ENCODE results near the gene PLPPR1.

The PLPPR1 gene

GRCh38 chr9:101131326-101131725 lies 102.8 kb downstream of the PLPPR1 start:
- no peak for TF ChIP-seq CTCF (conservative IDR thresholded peaks at IDR 0.05; ENCODE audit: low read depth, low read length)
- DNase-seq (ENCODE audit: low read depth), result no peak
- no peak overlapping the region for H3K4me3 ChIP-seq (ENCODE audit: low read length)

DNA sequence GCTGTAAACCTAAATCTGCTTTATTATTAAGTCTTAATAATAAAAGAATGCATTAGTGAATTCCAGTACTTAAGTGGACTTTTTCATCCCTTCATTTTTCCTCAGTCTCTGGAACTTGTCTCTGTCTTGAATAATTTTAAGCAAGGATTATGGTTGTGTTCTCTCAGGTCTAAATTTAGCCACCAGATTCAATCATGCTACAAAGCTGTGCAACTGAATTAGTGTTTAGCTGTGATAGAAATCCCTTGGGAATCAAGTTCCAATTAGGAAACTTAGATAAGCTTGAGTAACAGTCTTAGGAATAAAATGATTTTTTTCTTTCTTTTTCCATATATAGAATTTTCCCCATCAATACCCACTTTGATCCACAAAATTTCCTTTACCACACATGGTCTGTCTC lies 104.3 kb downstream of the PLPPR1 start:
- TF ChIP-seq CTCF (conservative IDR thresholded peaks at IDR 0.05; ENCODE audit: low read depth, low read length), result no peak
- DNase-seq (ENCODE audit: low read depth), result no peak
- H3K4me3 ChIP-seq (ENCODE audit: low read length), result no peak overlapping the region

GRCh38 chr9:101138509-101138908 lies 110.0 kb downstream of the PLPPR1 start:
- TF ChIP-seq CTCF (conservative IDR thresholded peaks at IDR 0.05; ENCODE audit: low read depth, low read length), result no peak
- no peak overlapping the region for H3K4me3 ChIP-seq (ENCODE audit: low read length)

GRCh38 chr9:101139082-101139481 lies 110.6 kb downstream of the PLPPR1 start:
- no peak overlapping the region for H3K4me3 ChIP-seq (ENCODE audit: low read length)
- no peak for DNase-seq (ENCODE audit: low read depth)
- TF ChIP-seq CTCF (conservative IDR thresholded peaks at IDR 0.05; ENCODE audit: low read depth, low read length), result no peak

More at GRCh38 chr9:101138509-101138908, 110.0 kb downstream of the PLPPR1 start:
- DNase-seq (ENCODE audit: low read depth), result no peak

- TF ChIP-seq CTCF (conservative IDR thresholded peaks at IDR 0.05; ENCODE audit: low read depth, low read length), result no peak
- DNase-seq (ENCODE audit: low read depth), result no peak
- H3K4me3 ChIP-seq (ENCODE audit: low read length), result no peak overlapping the region
These were observed 112.2 kb downstream of the PLPPR1 start for GRCh38 chr9:101140764-101141163.

DNA sequence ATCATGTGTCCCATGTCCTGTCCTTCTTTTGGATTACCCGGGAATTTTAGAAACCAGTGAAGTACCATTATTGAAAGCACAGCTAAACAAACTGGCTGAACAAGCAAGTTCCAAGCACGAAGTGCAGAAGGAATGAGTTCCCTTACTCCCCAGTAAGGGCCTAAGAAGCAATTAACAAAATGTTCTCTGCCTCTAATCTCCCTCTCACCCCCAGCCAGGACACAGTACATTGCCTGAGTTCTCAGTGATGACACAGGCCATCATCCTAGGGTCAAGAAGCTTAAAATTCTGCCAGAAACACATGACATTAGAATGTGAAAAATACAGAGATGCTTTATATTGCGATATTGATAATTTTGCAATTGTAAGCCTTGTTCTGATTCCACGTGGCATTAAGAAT lies 118.0 kb downstream of the PLPPR1 start:
- no peak for DNase-seq (ENCODE audit: low read depth)
- no peak overlapping the region for H3K4me3 ChIP-seq (ENCODE audit: low read length)
- TF ChIP-seq CTCF (conservative IDR thresholded peaks at IDR 0.05; ENCODE audit: low read depth, low read length), result no peak

- no peak overlapping the region for H3K4me3 ChIP-seq (ENCODE audit: low read length)
- DNase-seq (ENCODE audit: low read depth), result no peak
- TF ChIP-seq CTCF (conservative IDR thresholded peaks at IDR 0.05; ENCODE audit: low read depth, low read length), result no peak
These were observed 119.8 kb downstream of the PLPPR1 start for GRCh38 chr9:101148344-101148743.
